NCI-H2227 (cell line): ENCODE results near the gene COX6A2.

Experiments
- DNase-seq: peaks from one replicate; lab custom pipeline; 2025; ENCODE audit not compliant: unreplicated experiment; lab: John Stamatoyannopoulos, UW

Gene COX6A2

DNA sequence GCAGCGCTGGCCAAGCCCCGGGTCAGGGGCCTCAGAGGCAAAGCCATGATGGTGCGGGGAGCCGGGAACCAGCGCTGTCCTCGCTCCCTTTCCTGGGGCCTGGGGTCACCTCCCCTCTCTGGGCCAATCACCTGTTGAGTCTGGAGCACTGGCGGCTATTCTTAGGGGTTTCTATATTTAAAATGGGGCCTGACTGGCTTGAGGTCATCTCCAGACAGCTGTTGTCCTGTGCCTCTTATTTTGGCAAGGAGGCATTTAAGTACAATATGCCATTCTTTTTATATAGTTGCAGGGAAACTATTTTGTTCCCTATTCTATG, at the start of gene COX6A2:
TSS of gene COX6A2 (minus strand) at position 82 of the 319 bp plus-strand sequence. CDS start at position 47, 35 bp downstream.
- DNase-seq: no peak

DNA sequence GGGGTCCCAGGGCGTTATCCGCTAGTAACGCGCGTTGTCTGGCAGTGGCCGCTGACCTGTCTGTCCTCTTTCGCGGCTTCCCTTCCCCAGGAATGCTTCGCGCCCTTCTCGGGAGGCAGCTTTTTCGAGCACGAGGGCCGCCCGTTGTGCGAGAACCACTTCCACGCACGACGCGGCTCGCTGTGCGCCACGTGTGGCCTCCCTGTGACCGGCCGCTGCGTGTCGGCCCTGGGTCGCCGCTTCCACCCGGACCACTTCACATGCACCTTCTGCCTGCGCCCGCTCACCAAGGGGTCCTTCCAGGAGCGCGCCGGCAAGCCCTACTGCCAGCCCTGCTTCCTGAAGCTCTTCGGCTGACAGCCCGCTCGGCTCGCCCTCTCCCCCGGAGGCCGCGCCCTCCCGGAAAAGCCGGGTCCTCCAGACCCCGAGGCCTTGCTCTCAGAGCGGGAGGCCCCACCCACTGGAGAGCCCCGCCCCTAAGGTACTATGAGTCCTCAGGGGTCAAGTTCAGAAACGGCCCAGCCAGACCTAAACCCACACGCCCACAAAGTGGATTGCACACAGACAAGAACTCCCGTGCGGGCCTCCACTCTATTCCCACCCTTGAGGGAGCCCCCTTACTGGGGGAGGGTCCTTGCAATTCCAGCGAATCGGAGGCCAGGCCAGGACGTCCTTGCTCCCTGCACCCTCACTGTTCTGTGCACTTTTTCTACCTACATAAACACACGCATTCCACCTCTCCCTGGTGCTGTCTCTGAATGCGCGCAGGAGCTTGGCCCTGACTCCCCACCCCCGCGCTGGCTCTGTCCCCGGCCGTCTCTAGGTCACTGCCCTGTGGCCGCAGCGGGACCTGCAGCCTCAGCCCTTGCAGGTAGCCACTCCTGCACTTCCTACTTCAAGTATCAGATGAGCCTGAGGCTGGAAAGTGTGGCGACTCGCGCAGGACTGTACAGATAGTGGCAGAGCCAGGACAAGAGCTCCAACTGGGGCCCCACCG, 49.4 kb upstream of the COX6A2 start:
- no peak for DNase-seq

DNA sequence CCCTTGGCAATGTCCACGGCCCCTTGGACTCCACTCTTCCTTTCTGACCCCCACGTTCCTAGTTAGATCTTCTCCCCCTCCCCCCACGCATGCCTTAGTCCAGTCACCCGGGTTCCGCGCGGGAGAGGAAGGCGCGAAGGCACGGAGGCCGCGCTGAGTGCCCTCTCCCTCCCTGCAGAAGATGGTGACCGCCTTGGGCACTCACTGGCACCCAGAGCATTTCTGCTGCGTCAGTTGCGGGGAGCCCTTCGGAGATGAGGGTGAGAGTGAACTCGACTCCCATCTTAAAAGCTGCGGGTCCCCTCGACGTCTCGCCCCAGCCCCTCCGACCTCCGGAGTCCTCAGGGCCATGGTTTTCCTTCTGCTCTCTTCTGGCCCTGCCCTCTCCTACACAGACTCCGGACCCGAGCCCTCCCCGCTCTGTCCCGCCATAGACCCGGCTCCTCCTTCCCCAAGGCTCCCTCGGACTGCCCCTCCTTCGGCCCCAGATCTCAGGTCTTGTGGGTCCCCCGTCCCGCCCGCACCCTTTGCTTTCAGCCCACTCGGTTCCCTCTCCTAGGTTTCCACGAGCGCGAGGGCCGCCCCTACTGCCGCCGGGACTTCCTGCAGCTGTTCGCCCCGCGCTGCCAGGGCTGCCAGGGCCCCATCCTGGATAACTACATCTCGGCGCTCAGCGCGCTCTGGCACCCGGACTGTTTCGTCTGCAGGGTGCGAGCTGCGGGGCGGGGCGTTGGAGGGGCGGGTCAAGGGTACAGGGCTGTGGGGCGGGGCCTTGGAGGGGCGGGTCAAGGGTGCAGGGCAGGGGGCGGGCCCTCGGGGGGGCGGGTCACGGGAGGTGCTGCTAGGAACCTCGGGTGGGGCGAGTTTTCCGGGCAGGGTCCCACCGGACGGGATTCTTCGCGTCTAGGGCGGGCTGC, 48.4 kb upstream of the COX6A2 start:
- no peak for DNase-seq

DNA sequence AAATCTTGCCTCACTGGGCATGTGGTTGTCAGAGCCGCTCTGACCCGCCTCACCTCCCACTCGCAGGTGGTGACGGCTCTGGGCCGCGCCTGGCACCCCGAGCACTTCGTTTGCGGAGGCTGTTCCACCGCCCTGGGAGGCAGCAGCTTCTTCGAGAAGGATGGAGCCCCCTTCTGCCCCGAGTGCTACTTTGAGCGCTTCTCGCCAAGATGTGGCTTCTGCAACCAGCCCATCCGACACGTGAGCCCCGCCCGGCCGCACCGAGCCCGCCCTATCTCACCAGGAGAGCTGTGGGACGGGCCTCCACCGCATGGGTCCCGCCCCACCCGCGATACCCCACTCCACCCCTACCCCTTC, 47.8 kb upstream of the COX6A2 start:
- DNase-seq: no peak

DNA sequence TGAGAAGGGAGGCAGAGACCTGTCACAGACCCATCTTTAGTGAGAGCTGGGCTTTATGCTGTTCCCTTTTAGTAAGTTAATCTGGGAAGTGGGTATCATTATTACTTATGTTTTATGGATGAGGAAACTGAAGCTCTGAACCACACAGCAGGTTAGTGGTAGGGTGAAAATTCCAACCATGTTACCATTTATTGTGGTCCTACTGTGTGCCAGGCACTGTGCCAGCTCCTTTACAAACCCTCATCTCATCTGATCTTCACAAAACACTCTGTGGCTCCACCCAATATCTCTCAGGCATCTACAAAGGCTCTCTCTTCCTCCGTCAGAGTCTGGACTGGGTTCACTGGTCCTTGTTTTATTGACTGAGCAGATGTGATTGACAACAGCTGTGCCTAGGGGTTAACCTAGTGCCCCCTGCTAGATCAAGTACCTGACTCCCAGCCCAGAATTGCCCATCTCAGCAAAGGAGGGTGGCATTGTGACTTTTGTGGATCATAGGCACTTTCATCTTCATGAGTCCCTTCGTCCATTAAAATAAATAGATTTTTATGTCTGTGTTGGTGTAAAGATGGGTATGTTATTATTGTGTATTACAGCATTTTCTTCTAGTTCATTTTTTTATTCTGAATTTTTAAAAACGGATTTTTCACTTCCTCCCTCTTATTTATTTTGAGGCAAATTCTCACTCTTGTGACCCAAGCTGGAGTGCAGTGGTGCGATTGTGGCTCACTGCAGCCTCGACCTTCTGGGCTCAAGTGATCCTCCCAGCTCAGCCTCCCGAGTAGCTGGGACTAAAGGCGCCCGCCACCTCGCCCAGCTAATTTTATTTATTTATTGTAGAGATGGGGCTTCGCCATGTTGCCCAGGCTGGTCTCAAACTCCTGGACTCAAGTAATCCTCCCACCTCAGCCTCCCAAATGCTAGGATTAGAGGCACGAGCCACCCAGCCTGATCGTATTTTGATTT, 46.9 kb upstream of the COX6A2 start:
- no peak for DNase-seq

DNA sequence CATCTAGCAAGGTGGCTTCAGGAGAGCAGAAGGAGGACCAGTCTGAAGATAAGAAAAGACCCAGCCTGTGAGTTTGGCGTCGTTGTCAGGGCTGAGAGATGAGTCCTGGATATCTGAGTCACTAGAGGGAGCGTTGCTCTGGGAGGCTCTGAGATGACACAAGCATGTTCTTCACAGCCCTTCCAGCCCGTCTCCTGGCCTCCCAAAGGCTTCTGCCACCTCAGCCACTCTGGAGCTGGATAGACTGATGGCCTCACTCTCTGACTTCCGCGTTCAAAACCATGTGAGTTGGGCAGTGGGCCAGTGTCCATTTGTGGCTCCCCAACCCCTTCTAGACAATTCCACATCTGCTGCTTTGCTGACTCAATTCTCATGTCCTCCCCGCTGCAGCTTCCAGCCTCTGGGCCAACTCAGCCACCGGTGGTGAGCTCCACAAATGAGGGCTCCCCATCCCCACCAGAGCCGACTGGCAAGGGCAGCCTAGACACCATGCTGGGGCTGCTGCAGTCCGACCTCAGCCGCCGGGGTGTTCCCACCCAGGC, 46.1 kb upstream of the COX6A2 start:
- DNase-seq: no peak

GRCh38 chr16:31473264-31473984, 45.3 kb upstream of the COX6A2 start:
- no peak for DNase-seq

DNA sequence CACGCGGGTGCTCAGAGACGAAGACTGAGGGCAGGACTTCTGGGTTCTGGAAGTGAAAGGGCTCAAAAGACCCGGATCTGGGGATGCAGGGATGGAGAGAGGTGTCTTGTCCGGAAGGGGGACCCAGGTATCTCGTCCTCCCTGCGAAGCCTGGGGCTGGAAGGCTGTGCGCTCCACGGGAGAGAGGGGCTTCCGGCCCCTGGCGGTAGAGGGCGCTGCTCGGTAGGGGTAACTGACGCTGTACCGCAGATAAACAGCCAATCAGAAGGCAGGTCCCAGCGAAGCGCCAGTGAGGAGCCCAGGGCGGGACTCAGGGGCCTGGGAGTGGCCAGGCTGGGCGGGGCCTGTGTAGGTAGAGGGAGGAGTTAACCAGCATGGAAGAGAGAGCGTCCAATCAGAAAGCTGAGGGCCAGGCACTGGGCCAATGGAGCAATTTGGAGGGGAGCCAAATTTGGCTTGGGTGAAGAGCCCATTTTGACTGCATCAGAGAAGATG, 44.6 kb upstream of the COX6A2 start:
- peak; percentile 76 for DNase-seq

DNA sequence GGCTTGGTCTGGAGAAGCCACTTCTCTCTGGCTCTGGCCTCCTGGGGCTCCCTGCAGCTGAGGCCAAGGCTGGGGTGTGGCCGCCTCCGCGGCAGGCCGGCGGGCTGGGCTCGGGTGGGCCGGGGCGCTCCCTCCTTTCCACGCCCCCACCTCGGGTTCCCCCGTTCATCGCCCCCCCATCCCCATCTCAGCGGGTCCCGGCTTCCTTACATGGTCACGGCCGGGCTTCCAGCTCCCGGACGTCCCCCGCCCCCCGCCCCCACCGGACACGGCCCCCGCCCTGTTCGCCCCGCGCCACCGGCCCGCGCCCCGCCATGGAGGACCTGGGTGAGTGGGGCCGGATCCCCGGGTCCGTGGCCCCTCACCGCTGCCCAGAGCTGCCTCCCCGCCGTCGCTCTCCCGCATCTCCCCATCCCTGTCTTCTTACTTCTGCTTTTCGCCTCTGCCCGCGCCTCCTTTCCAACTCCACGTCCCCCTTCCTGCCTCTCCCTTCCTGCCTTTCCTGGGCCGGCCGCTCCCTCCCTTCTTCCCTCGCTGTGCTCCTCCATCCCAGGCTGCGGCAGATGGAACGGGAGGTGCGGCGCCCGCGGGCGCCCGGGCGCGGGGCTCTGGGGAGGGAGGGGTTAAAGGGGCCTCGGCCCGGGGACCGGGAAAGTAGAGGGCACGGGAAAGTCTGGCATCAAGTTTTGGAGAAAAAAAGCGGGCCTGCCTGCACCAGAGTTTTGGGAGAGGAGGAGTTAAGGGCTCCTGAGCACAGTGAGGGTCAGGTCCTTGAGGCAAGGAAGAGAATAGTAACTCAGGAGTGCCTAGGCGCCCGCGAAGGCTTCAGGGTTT, 43.9 kb upstream of the COX6A2 start, which contains the start of gene TGFB1I1:
TSS of gene TGFB1I1 (plus strand) at position 278 of the 834 bp plus-strand sequence. CDS start at position 315, 37 bp downstream.
- peak; percentile 64 for DNase-seq

DNA sequence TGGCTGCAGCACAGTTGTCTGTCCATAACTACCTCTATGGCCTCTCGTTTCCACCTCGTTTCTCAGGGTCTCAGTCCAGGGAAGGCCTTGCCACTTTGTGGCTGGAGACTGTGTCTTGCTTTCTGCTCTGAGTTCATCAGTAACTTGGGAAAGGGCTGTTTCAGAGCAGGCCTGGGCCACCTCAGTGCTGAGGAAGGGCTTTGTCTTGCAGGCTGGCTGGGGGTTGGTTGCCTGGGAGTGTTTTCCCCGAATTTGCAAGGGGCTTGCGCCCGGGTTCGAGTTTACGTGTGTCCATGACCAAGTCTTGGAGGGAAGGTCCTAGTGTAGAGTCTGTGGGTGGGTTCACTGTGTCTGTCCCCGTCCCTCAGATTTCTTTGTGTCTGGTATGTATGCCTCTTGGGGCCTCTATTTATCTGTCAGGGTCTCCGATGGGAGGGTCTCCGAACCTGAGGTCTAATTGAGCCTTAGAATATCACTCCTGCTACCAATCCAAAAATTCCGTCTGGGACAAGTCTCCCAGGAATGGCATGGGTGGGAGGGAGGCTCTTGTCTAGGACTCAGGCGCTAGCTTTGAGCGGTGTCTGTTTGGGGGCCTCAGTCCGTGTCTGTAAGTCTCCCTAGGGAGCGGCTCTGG, 43.2 kb upstream of the COX6A2 start:
- DNase-seq: no peak

DNA sequence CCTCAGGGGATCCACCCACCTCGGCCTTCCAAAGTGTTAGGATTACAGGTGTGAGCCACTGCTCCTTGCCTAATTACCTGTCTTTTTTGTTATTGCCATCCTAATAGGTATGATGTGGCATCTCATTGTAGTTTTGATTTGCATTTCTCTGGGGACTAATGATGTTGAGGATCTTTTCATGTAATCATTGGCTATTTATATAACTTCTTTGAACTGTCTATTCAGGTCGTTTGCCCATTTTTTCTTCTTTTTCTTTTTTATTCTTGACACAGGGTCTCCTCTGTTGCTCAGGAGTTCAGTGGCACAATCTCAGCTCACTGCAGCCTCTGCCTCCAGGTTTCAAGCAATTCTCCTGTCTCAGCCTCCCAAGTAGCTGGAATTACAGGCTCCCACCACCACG, 42.5 kb upstream of the COX6A2 start:
- no peak for DNase-seq

GRCh38 chr16:31467858-31468257, 39.7 kb upstream of the COX6A2 start:
- no peak for DNase-seq

- no peak for DNase-seq
Measured at GRCh38 chr16:31467151-31467773, 39.1 kb upstream of the COX6A2 start.

DNA sequence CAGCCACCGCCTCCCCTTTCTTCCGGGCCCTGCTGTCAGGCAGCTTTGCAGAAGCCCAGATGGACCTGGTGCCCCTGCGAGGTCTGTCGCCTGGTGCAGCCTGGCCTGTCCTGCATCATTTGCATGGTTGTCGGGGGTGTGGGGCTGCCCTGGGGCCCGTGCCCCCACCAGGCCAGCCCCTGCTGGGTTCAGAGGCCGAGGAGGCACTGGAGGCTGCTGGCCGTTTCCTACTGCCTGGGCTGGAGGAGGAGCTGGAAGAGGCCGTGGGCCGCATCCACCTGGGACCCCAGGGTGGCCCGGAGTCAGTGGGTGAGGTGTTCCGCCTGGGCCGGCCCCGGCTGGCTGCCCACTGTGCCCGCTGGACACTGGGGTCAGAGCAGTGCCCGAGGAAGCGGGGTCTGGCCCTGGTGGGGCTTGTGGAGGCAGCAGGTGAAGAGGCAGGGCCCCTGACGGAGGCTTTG, 38.3 kb upstream of the COX6A2 start:
- DNase-seq: no peak

- no peak for DNase-seq
Measured at GRCh38 chr16:31465788-31466370, 37.7 kb upstream of the COX6A2 start.

GRCh38 chr16:31464781-31465260, 36.7 kb upstream of the COX6A2 start:
- DNase-seq: no peak

DNA sequence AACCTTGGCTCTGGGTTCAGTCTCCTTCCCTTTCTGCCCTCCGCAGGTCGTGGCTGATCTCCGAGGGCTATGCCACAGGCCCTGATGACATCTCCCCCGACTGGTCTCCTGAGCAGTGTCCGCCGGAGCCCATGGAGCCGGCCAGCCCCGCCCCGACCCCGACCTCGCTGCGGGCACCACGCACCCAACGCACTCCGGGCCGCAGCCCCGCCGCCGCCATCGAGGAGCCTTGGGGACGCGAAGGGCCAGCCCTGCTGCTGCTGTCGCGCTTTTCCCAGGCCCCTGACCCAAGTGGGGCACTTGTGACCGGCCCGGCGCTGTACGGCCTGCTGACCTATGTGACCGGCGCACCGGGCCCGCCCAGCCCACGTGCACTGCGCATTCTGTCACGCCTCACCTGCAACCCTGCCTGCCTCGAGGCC, 36.2 kb upstream of the COX6A2 start:
- DNase-seq: no peak
